GM12878 (cell line): ENCODE data around the gene C18orf63. TPM values are rescaled to one million over a fixed set of nuclear protein-coding genes. Genes with fewer than 3 reads are reported as not detected.

ENCODE experiments used
- ATAC-seq: fragments of 200-7000 bp; cut with Tn5 transposase; 3 replicates; pipeline ENCODE4 v1.9.1; 2020; ENCODE audit warnings: mild to moderate bottlenecking, moderate library complexity
- BruUV-seq: library from RNA; stranded (reverse); fragments of 400-500 nt; replicated peaks from 2 replicates; lab custom pipeline; 2021; lab: Mats Ljungman, UMichigan
- CTCF ChIA-PET: fragments of 300-600 bp; sonication (Branson Sonifier 250); formaldehyde crosslinking; extraction: SDS; loops from one replicate; lab custom pipeline; 2021; ENCODE audit warnings: inconsistent platforms; lab: Yijun Ruan, JAX
- POLR2A ChIA-PET: fragments of 350-600 bp; formaldehyde crosslinking; extraction: SDS; loops from one replicate; lab custom pipeline; 2021; ENCODE audit warnings: inconsistent platforms; lab: Charles Lee
- RAD21 ChIA-PET: fragments of 300-600 bp; sonication (Branson Sonifier 250); formaldehyde crosslinking; loops from one replicate; lab custom pipeline; 2023; ENCODE audit warnings: antibody characterized with exemption; ENCODE audit not compliant: unreplicated experiment; lab: Charles Lee
- SMC1A ChIA-PET: fragments of 300-600 bp; sonication (Branson Sonifier 250); formaldehyde crosslinking; loops from one replicate; lab custom pipeline; 2023; ENCODE audit not compliant: unreplicated experiment, uncharacterized antibody; lab: Charles Lee
- DNase-seq: peaks from one replicate; pipeline ENCODE4 v3.0.0-alpha.2; 2011; ENCODE audit warnings: low read depth, low spot score
- FAIRE-seq: peaks from 3 replicates; lab custom pipeline; 2011; peaks lifted over from hg19 to GRCh38; lab: Jason Lieb, UNC
- H2AFZ ChIP-seq: 2 replicates; pipeline ENCODE4 v1.6.0; 2011; ENCODE audit warnings: low read depth, low read length, control low read depth; ENCODE audit not compliant: control insufficient read depth
- H3K27ac ChIP-seq: 2 replicates; pipeline ENCODE4 v1.5.1; 2011; ENCODE audit warnings: control low read depth; ENCODE audit not compliant: control insufficient read depth, insufficient read depth
- H3K27me3 ChIP-seq, 2 experiments: replicated peaks in 1 of 2; 2 replicates each; pipeline versions ENCODE4 v1.6.0 to v1.6.1; 2011; ENCODE audit warnings: low read length in 1 of 2; ENCODE audit not compliant: control insufficient read depth in 2 of 2, insufficient read depth in 2 of 2
- H3K36me3 ChIP-seq, 2 experiments: 2 replicates each; pipeline ENCODE4 v1.5.1; 2011; ENCODE audit warnings: low read length in 1 of 2; ENCODE audit not compliant: control insufficient read depth in 2 of 2, insufficient read depth in 2 of 2
- H3K4me1 ChIP-seq: 2 replicates; pipeline ENCODE4 v1.6.1; 2011; ENCODE audit warnings: mild to moderate bottlenecking, low read length, moderate library complexity, mixed read lengths; ENCODE audit not compliant: control insufficient read depth, insufficient read depth
- H3K4me2 ChIP-seq: 2 replicates; pipeline ENCODE4 v1.6.0; 2011; ENCODE audit warnings: control low read depth; ENCODE audit not compliant: control insufficient read depth, insufficient read depth
- H3K4me3 ChIP-seq: fragments of 200-600 bp; sonication (generic); 2 replicates; pipeline ENCODE4 v1.5.1; 2016
- H3K79me2 ChIP-seq: 2 replicates; pipeline ENCODE4 v1.6.0; 2011; ENCODE audit warnings: low read length; ENCODE audit not compliant: control insufficient read depth, insufficient read depth
- H3K9ac ChIP-seq: 2 replicates; pipeline ENCODE4 v1.8.0; 2011; ENCODE audit warnings: low read length, control low read depth, mixed read lengths; ENCODE audit not compliant: control insufficient read depth, insufficient read depth
- H3K9me3 ChIP-seq: replicated peaks from 3 replicates; pipeline ENCODE4 v1.5.1; 2011; ENCODE audit warnings: mild to moderate bottlenecking, low read length; ENCODE audit not compliant: control insufficient read depth, insufficient read depth
- H4K20me1 ChIP-seq: 2 replicates; pipeline ENCODE4 v1.6.0; 2011; ENCODE audit not compliant: control insufficient read depth, insufficient read depth
- BCL11A ChIP-seq: IDR thresholded peaks from 2 replicates; pipeline ENCODE4 v1.6.1; 2011; ENCODE audit warnings: low read depth, low read length
- CREM ChIP-seq: IDR thresholded peaks from 2 replicates; pipeline ENCODE4 v1.6.1; 2014; ENCODE audit warnings: antibody characterized with exemption, low read depth
- GATAD2B ChIP-seq: fragments of 450-650 bp; conservative IDR thresholded peaks from 2 replicates; pipeline ENCODE4 v1.6.1; 2017; ENCODE audit warnings: low read depth, mild to moderate bottlenecking, moderate library complexity
- IKZF2 ChIP-seq, 2 experiments: fragments of 450-650 bp; IDR thresholded peaks; 2 replicates each; pipeline ENCODE4 v1.6.1; 2017; ENCODE audit warnings: mild to moderate bottlenecking in 2 of 2, moderate library complexity in 2 of 2
- MTA3 ChIP-seq: IDR thresholded peaks from 2 replicates; pipeline ENCODE4 v1.6.1; 2012; ENCODE audit warnings: low read length, inconsistent platforms, borderline replicate concordance
- NFYA ChIP-seq: IDR thresholded peaks from 2 replicates; pipeline ENCODE4 v1.6.1; 2011; ENCODE audit warnings: low read depth, mild to moderate bottlenecking, low read length, improper control_type of control experiment, borderline replicate concordance
- NR2C1 ChIP-seq: fragments of 450-650 bp; IDR thresholded peaks from 2 replicates; pipeline ENCODE4 v1.6.1; 2017; ENCODE audit warnings: antibody characterized with exemption, mild to moderate bottlenecking, moderate library complexity
- NR2C2 ChIP-seq: IDR thresholded peaks from 2 replicates; pipeline ENCODE4 v1.6.1; 2011; ENCODE audit warnings: borderline replicate concordance, low read depth; ENCODE audit not compliant: control insufficient read depth, insufficient read length
- NR2F1 ChIP-seq: fragments of 450-650 bp; conservative IDR thresholded peaks from 2 replicates; pipeline ENCODE4 v1.6.1; 2017; ENCODE audit warnings: mild to moderate bottlenecking
- NRF1 ChIP-seq: conservative IDR thresholded peaks from 2 replicates; pipeline ENCODE4 v1.6.1; 2011; ENCODE audit warnings: mild to moderate bottlenecking, low read depth, low read length, improper control_type of control experiment
- POU2F2 ChIP-seq: IDR thresholded peaks from 3 replicates; pipeline ENCODE4 v1.6.1; 2011; ENCODE audit warnings: low read depth, mild to moderate bottlenecking, low read length, borderline replicate concordance
- RAD21 ChIP-seq: IDR thresholded peaks from 2 replicates; pipeline ENCODE4 v1.6.1; 2011; ENCODE audit warnings: mild to moderate bottlenecking, low read depth, low read length, moderate library complexity; ENCODE audit not compliant: insufficient read depth
- SMARCA5 ChIP-seq: fragments of 450-650 bp; IDR thresholded peaks from 2 replicates; pipeline ENCODE4 v1.6.1; 2017; ENCODE audit warnings: mild to moderate bottlenecking
- SMC3 ChIP-seq: IDR thresholded peaks from 2 replicates; pipeline ENCODE4 v1.6.1; 2011; ENCODE audit warnings: low read length, improper control_type of control experiment, borderline replicate concordance
- SP1 ChIP-seq: IDR thresholded peaks from one replicate; pipeline ENCODE4 v1.6.1; 2011; ENCODE audit warnings: low read depth, low read length
- TCF3 ChIP-seq: IDR thresholded peaks from 2 replicates; pipeline ENCODE4 v1.6.1; 2012; ENCODE audit warnings: low read depth, mild to moderate bottlenecking, low read length, borderline replicate concordance; ENCODE audit not compliant: insufficient read depth
- ZNF217 ChIP-seq: fragments of 450-650 bp; IDR thresholded peaks from 2 replicates; pipeline ENCODE4 v1.6.1; 2017; ENCODE audit warnings: antibody characterized with exemption, mild to moderate bottlenecking
- whole genome bisulfite sequencing: methylation state at CpG from one replicate; pipeline ENCODE4 v1.1.6; 2016; ENCODE audit warnings: low lambda C conversion rate; ENCODE audit not compliant: insufficient replicate concordance, insufficient coverage; ENCODE audit errors: missing lambda C conversion rate; 5-methylcytosine and 5-hydroxymethylcytosine counted together
- in situ Hi-C: fragments of 300-500 bp; cut with MboI; formaldehyde crosslinking; loops from 9 replicates; pipeline ENCODE4 v1.14.3; 2018; ENCODE audit warnings: mixed read lengths
- intact Hi-C: fragments of 100-400 bp; cut with micrococcal nuclease; formaldehyde crosslinking; loops from one replicate; pipeline ENCODE4 v1.14.2; 2022; ENCODE audit not compliant: unreplicated experiment
- polyA plus RNA-seq, 11 experiments: library from polyadenylated mRNA; depleted of rRNA in 4 of 11; unstranded in 6 of 11; stranded (reverse) in 5 of 11; fragments of >200 nt; fragmentation: Nextera tagmentation in 4 of 11; fragmentation: Illumina TruSeq in 1 of 11; extraction: Ambion mirVana in 4 of 11; extraction: Trizol in 1 of 11; gene quantifications; 1 replicate in 1 of 11; 2 replicates in 10 of 11; pipeline versions ENCODE4 v1.2.1 to v1.2.3, GENCODE V29; 2011 to 2016; ENCODE audit warnings: inconsistent platforms in 2 of 11, missing spikeins in 2 of 11, low read depth in 1 of 11
- total RNA-seq, 4 experiments: library from RNA; depleted of rRNA in 3 of 4; stranded (reverse); fragments of >200 nt in 3 of 4; fragmentation: Illumina TruSeq in 1 of 4; extraction: Trizol in 1 of 4; gene quantifications; 2 replicates each; pipeline versions ENCODE4 v1.2.1 to v1.2.3, GENCODE V29; 2013 to 2021
- TF ChIP-seq, protein P1 (sequence below): fragments of 450-650 bp; IDR thresholded peaks from 2 replicates; pipeline ENCODE4 v1.6.1; 2017; ENCODE audit warnings: low read depth, mild to moderate bottlenecking, moderate library complexity
- TF ChIP-seq, protein P2 (sequence below), 3 experiments: IDR thresholded peaks in 2 of 3; conservative IDR thresholded peaks in 1 of 3; 2 replicates each; pipeline ENCODE4 v1.5.1; 2011; ENCODE audit warnings: low read depth in 3 of 3, low read length in 3 of 3, mild to moderate bottlenecking in 3 of 3, control low read depth in 2 of 3, moderate library complexity in 2 of 3, inconsistent platforms in 1 of 3, mixed read lengths in 1 of 3; ENCODE audit not compliant: control insufficient read depth in 2 of 3, insufficient read depth in 1 of 3; ENCODE audit errors: extremely low read depth in 1 of 3
- TF ChIP-seq, protein P3 (sequence below): fragments of 450-650 bp; formaldehyde crosslinking; IDR thresholded peaks from 2 replicates; pipeline ENCODE4 v1.4.0; 2022; ENCODE audit warnings: mild to moderate bottlenecking, moderate library complexity

Gene C18orf63
- total and polyA plus RNA-seq, 10 of the 15 experiments (the other 5 are each of a cell fraction or from before 2014, with no cell fraction given), result not detected

DNA sequence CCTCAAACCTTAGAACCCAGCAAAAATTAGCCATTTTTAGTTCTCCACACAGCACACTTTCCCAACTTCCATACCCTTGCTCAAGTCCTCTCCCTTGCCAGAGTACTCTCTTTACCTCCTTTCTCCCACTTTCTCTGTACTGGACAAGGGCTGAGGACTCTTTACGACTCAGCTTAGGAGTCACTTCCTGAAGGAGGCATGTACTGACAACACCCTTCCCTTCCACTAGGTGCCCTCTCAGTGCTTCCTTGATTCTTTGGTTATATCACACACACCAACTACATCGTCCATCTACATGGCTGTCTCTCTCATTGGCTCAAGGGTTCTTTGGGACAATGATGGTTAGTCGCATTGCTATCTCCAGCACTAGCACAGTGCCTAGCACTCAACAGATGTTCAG, 5.2 kb upstream of the C18orf63 start:
- Histone ChIP-seq H3K4me2 (no peak overlapping the region), H3K9me3 (no peaks in the 10 kb centered on the region), H3K27ac (no peak overlapping the region), H3K4me3 (no peak overlapping the region), H3K79me2 (no peaks in the 10 kb centered on the region), H3K36me3 (no peaks in the 10 kb centered on the region; a peak in 1 of 4 replicates), H3K4me1 (no peaks in the 10 kb centered on the region), H3K9ac (no peak overlapping the region), H3K27me3 (no peaks in the 10 kb centered on the region), H4K20me1 (no peaks in the 10 kb centered on the region), H2AFZ (no peak overlapping the region)
- in situ Hi-C loops, result no loop called here
- no TSS peak for BruUV-seq
- ChIA-PET POLR2A (no interaction called here), CTCF (interaction anchor here (1.4 to 1.6 kb wide), 2 partner anchors 28 to 241 kb away, joined by 5 read pairs; no protein-coding TSS in a partner anchor), SMC1A (interaction anchor here (1.2 to 1.5 kb wide), 2 partner anchors 22 to 32 kb away, joined by 4 read pairs; no protein-coding TSS in a partner anchor), RAD21 (no interaction called here)
- FAIRE-seq (no peak), DNase-seq (no peak), ATAC-seq (peak; percentile 83)
- intact Hi-C loops, result no loop called here
- 33% methylated on average over 3 of the region's 3 CpGs for WGBS
- no peak for TF ChIP-seq SP1
- no peak for TF ChIP-seq TCF3
- no peak for TF ChIP-seq NR2C1
- TF ChIP-seq MTA3, result no peak
- no peak for TF ChIP-seq BCL11A
- no peak for TF ChIP-seq NRF1
- TF ChIP-seq CREM, result no peak
- no peak for TF ChIP-seq SMARCA5
- TF ChIP-seq, protein P1, sequence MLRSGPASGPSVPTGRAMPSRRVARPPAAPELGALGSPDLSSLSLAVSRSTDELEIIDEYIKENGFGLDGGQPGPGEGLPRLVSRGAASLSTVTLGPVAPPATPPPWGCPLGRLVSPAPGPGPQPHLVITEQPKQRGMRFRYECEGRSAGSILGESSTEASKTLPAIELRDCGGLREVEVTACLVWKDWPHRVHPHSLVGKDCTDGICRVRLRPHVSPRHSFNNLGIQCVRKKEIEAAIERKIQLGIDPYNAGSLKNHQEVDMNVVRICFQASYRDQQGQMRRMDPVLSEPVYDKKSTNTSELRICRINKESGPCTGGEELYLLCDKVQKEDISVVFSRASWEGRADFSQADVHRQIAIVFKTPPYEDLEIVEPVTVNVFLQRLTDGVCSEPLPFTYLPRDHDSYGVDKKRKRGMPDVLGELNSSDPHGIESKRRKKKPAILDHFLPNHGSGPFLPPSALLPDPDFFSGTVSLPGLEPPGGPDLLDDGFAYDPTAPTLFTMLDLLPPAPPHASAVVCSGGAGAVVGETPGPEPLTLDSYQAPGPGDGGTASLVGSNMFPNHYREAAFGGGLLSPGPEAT, result no peak
- TF ChIP-seq, protein P2, sequence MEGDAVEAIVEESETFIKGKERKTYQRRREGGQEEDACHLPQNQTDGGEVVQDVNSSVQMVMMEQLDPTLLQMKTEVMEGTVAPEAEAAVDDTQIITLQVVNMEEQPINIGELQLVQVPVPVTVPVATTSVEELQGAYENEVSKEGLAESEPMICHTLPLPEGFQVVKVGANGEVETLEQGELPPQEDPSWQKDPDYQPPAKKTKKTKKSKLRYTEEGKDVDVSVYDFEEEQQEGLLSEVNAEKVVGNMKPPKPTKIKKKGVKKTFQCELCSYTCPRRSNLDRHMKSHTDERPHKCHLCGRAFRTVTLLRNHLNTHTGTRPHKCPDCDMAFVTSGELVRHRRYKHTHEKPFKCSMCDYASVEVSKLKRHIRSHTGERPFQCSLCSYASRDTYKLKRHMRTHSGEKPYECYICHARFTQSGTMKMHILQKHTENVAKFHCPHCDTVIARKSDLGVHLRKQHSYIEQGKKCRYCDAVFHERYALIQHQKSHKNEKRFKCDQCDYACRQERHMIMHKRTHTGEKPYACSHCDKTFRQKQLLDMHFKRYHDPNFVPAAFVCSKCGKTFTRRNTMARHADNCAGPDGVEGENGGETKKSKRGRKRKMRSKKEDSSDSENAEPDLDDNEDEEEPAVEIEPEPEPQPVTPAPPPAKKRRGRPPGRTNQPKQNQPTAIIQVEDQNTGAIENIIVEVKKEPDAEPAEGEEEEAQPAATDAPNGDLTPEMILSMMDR (IDR thresholded peaks at IDR 0.05 in 2 of 3, conservative IDR thresholded peaks at IDR 0.05 in 1 of 3; ENCODE audit: control insufficient read depth in 2 of 3, extremely low read depth in 1 of 3, insufficient read depth in 1 of 3, low read depth in 3 of 3, low read length in 3 of 3), result peak; percentile 25 to 35 (median 30); a peak in 4 of 6 replicates
- TF ChIP-seq, protein P3, sequence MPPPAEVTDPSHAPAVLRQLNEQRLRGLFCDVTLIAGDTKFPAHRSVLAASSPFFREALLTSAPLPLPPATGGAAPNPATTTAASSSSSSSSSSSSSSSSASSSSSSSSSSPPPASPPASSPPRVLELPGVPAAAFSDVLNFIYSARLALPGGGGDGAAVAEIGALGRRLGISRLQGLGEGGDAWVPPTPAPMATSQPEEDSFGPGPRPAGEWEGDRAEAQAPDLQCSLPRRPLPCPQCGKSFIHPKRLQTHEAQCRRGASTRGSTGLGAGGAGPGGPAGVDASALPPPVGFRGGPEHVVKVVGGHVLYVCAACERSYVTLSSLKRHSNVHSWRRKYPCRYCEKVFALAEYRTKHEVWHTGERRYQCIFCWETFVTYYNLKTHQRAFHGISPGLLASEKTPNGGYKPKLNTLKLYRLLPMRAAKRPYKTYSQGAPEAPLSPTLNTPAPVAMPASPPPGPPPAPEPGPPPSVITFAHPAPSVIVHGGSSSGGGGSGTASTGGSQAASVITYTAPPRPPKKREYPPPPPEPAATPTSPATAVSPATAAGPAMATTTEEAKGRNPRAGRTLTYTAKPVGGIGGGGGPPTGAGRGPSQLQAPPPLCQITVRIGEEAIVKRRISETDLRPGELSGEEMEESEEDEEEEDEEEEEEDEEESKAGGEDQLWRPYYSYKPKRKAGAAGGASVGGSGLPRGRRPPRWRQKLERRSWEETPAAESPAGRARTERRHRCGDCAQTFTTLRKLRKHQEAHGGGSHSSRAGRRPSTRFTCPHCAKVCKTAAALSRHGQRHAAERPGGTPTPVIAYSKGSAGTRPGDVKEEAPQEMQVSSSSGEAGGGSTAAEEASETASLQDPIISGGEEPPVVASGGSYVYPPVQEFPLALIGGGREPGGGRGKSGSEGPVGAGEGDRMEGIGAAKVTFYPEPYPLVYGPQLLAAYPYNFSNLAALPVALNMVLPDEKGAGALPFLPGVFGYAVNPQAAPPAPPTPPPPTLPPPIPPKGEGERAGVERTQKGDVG, result no peak
- no peak for TF ChIP-seq NR2C2
- TF ChIP-seq POU2F2, result no peak
- TF ChIP-seq SMC3, result peak; percentile 25; the same call in 1 of the 2 replicates
- TF ChIP-seq RAD21, result peak; percentile 35
- TF ChIP-seq NR2F1, result no peak
- TF ChIP-seq IKZF2 (IDR thresholded peaks at IDR 0.05), result no peak
- no peak for TF ChIP-seq NFYA
- no peak for TF ChIP-seq GATAD2B
- no peak for TF ChIP-seq ZNF217
